ENCODE results near the gene NFKBIA. TPM values are rescaled to one million over a fixed set of nuclear protein-coding genes. Genes with fewer than 3 reads are reported as not detected.

Gene NFKBIA
- total RNA-seq, 4 donors from 2014 or later = 210 to 873 (median 358) TPM

DNA sequence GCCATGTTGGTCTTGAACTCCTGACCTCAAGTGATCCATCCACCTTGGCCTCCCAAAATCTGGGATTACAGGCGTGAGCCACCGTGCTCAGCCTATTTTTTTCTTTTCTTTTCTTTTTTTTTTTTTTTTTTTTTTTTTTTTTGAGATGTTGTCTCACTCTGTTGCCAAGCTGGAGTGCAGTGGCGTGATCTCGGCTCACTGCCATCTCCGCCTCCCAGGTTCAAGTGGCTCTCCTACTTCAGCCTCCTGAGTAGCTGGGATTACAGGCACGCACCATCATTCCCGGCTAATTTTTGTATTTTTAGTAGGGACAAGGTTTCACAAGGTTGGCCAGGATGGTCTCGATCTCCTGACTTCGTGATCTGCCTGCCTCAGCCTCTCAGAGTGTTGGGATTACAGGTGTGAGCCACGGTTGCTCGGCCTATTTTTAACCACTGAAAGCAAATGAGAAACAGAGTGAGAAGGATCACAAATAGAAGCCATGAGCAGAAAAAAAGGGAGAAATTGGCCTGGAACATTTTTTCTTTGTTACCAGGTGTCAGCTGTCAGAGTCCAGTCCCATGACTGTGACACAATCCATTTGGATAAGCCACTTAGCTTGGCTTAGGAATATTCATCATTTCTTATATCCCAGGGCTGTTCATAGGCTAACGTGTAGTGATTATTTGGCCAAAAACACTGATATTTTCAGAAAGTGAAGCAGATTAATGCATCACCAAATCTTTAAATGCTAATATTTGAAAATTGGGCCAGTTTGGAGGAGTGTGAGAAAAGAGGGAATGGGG lies 7.9 kb upstream of the NFKBIA start:
- no peaks in the 10 kb centered on the region for H3K27me3 ChIP-seq
- TF ChIP-seq POLR2A (IDR thresholded peaks at IDR 0.05) = no peak
- TF ChIP-seq, protein P1, sequence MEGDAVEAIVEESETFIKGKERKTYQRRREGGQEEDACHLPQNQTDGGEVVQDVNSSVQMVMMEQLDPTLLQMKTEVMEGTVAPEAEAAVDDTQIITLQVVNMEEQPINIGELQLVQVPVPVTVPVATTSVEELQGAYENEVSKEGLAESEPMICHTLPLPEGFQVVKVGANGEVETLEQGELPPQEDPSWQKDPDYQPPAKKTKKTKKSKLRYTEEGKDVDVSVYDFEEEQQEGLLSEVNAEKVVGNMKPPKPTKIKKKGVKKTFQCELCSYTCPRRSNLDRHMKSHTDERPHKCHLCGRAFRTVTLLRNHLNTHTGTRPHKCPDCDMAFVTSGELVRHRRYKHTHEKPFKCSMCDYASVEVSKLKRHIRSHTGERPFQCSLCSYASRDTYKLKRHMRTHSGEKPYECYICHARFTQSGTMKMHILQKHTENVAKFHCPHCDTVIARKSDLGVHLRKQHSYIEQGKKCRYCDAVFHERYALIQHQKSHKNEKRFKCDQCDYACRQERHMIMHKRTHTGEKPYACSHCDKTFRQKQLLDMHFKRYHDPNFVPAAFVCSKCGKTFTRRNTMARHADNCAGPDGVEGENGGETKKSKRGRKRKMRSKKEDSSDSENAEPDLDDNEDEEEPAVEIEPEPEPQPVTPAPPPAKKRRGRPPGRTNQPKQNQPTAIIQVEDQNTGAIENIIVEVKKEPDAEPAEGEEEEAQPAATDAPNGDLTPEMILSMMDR (IDR thresholded peaks at IDR 0.05) = no peak
- H3K4me3 ChIP-seq = no peak overlapping the region
- peak in 1 of 3 donors; percentile 34 for DNase-seq
- no peaks in the 10 kb centered on the region for H3K9me3 ChIP-seq
- no peaks in the 10 kb centered on the region for H3K36me3 ChIP-seq
- no peak overlapping the region for H3K27ac ChIP-seq
- H3K4me1 ChIP-seq = no peaks in the 10 kb centered on the region

DNA sequence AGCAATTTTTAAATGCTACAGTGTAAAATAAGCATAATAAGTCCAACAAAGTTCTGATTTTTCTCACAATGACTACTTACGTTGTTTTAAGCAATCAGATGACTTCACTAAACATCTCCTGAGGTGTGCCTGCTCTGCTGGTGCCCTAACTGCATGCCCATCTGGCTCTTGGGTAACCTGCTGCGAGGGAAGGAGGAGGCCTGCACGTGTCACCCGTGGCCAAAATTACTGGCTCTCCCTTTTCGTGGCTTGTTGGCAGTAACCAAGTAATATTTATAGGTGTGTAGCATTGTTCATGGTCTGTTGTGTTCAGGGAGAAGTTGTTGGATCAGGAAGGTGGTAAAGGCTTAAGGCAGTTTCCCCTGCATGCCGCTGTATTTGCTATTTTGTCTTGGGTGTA lies 6.3 kb upstream of the NFKBIA start:
- Histone ChIP-seq H3K4me3 (no peak overlapping the region), H3K9me3 (no peaks in the 10 kb centered on the region), H3K27ac (no peak overlapping the region), H3K4me1 (peaks cover 0 to 10% (median 2%) of the 10 kb centered on the region in 4 donors), H3K36me3 (no peaks in the 10 kb centered on the region), H3K27me3 (no peaks in the 10 kb centered on the region)
- no peak for DNase-seq
- TF ChIP-seq POLR2A (IDR thresholded peaks at IDR 0.05) = no peak
- TF ChIP-seq, protein P1 (IDR thresholded peaks at IDR 0.05) = no peak

DNA sequence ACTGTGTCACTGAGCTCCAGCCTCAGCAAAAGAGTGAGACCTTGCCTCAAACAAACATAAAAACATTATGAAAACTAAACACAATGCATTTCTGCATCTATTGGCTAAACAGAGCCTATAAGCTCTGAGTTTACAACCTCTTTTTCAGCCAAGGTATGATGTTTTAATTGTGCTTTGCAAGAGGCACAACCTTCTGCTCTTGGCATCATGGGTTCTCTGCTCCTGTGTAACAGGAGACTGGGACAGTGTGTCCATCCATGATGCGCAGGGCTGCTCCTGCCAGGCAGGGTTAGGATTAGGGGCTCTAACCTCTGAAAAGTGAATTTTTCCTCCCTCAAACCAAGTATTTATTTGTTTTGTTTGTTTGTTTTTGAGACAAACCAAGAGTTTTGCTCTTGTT lies 5.0 kb upstream of the NFKBIA start:
- Histone ChIP-seq H3K36me3 (no peaks in the 10 kb centered on the region), H3K27me3 (no peaks in the 10 kb centered on the region), H3K4me3 (no peak overlapping the region), H3K9me3 (no peaks in the 10 kb centered on the region), H3K4me1 (peaks cover 0 to 16% (median 7%) of the 10 kb centered on the region in 4 donors), H3K27ac (no peak overlapping the region)
- TF ChIP-seq, protein P1 (IDR thresholded peaks at IDR 0.05) = no peak
- TF ChIP-seq POLR2A (IDR thresholded peaks at IDR 0.05) = no peak
- DNase-seq = no peak

DNA sequence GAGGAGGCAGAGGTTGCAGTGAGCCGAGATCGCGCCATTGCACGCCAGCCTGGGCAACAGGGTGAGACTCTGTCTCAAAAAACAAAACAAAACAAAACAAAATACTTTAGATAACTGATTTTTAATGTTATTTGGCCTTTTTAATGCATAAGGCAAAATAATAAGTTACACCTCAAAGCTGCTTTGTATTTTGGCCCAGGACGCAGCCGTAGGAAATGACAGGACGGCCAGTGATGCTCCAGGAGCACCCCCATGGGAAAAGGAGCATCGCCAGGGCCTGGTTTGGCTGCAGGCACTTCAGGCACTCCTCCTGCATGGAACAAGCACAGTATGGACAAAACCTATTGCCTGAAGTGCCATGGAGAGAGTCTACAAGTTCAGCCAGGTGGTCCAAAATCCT lies 3.5 kb upstream of the NFKBIA start:
- H3K27me3 ChIP-seq = no peaks in the 10 kb centered on the region
- H3K4me1 ChIP-seq = peaks cover 0 to 16% (median 7%) of the 10 kb centered on the region in 4 donors
- H3K4me3 ChIP-seq = no peak overlapping the region
- no peak overlapping the region for H3K27ac ChIP-seq
- H3K36me3 ChIP-seq = peaks cover 0 to 6% (median 3%) of the 10 kb centered on the region in 3 donors
- DNase-seq = peak in 1 of 3 donors; percentile 34
- TF ChIP-seq, protein P1 (IDR thresholded peaks at IDR 0.05) = no peak
- TF ChIP-seq POLR2A (IDR thresholded peaks at IDR 0.05) = no peak
- no peaks in the 10 kb centered on the region for H3K9me3 ChIP-seq

DNA sequence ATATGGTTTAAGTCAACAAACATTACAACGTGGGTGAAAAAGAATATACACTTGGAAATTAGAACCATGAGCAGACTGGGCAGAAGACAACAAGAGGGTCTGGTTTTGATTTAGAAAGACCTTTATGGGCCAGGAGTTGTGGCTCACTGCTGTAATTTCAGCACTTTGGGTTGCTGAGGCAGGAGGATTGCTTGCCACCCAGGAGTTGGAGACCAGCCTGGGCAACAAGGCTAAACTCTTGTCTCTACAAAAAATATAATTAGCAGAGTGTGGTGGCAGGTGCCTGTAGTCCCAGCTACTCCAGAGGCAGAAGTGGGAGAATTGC lies 2.7 kb upstream of the NFKBIA start:
- H3K36me3 ChIP-seq = peaks cover 5 to 14% (median 8%) of the 10 kb centered on the region in 3 donors
- no peaks in the 10 kb centered on the region for H3K27me3 ChIP-seq
- H3K27ac ChIP-seq = no peak overlapping the region
- no peak for DNase-seq
- H3K4me1 ChIP-seq = peaks cover 3 to 17% (median 10%) of the 10 kb centered on the region in 4 donors
- H3K4me3 ChIP-seq = no peak overlapping the region
- no peaks in the 10 kb centered on the region for H3K9me3 ChIP-seq
- TF ChIP-seq, protein P1 (IDR thresholded peaks at IDR 0.05) = no peak
- TF ChIP-seq POLR2A (IDR thresholded peaks at IDR 0.05) = no peak

Data from Peyer's patch (tissue), 4 donors.